ENCODE measurements around the gene ZNF536.

GRCh38 chr19:30386551-30387143 lies 14.5 kb downstream of the ZNF536 start:
- TF ChIP-seq, protein P1, sequence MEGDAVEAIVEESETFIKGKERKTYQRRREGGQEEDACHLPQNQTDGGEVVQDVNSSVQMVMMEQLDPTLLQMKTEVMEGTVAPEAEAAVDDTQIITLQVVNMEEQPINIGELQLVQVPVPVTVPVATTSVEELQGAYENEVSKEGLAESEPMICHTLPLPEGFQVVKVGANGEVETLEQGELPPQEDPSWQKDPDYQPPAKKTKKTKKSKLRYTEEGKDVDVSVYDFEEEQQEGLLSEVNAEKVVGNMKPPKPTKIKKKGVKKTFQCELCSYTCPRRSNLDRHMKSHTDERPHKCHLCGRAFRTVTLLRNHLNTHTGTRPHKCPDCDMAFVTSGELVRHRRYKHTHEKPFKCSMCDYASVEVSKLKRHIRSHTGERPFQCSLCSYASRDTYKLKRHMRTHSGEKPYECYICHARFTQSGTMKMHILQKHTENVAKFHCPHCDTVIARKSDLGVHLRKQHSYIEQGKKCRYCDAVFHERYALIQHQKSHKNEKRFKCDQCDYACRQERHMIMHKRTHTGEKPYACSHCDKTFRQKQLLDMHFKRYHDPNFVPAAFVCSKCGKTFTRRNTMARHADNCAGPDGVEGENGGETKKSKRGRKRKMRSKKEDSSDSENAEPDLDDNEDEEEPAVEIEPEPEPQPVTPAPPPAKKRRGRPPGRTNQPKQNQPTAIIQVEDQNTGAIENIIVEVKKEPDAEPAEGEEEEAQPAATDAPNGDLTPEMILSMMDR (conservative IDR thresholded peaks at IDR 0.05; ENCODE audit: low read depth, low read length) = no peak
- TF ChIP-seq EZH2 (IDR thresholded peaks at IDR 0.05; ENCODE audit: borderline replicate concordance, low read depth, low read length, poor library complexity, severe bottlenecking) = no peak
